Measurements from ENCODE around the gene S1PR4.
"Not testable (repeated sequence)": the region's sequence is repeated elsewhere in the genome, so short reads cannot be mapped to it uniquely, and the experiment has no call there.

Gene S1PR4

DNA sequence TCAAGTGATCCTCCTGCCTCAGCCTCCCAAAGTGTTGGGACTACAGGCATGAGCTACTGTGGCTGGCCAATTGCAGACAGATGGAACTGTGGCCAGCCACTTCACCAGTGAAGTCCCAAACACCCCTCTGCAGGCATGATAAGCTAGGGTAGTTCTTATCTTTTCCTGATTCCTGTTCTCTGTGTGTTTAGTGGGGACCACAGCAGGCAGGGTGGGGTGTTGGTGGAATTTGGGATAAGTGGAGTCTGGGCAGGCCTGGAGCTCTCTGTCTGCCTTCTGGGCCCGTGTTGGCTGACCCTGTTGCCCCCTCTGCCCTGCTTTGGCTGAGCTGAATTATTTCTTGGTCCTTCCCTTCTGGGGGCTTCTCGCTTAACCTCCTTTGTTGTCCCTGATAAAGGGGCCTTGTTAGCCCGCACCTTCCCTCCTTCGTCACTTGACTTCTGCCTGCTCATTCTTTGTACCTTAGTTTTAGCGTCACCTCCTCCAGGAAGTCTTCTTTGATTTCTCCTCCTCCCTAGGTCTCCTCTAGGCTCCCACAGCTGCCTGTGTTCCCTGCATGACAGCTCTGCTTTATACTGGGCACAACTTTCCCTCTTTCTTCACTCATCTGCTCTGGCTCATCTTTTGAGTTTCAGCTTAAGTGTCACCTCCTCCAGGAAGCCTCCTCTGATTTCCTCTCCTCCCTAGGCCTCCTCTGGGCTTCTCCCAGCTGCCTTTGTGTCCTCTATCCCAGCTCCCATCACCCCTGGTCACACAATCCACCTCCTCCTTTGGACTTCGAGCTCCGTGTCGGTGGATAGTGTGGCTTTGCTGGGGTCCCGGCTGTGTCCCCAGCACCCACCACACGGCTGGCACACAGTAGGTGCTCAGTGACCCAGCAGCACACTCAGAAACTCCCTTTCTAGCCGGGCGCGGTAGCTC, 5.4 kb downstream of the S1PR4 start:
- no peak for DNase-seq

DNA sequence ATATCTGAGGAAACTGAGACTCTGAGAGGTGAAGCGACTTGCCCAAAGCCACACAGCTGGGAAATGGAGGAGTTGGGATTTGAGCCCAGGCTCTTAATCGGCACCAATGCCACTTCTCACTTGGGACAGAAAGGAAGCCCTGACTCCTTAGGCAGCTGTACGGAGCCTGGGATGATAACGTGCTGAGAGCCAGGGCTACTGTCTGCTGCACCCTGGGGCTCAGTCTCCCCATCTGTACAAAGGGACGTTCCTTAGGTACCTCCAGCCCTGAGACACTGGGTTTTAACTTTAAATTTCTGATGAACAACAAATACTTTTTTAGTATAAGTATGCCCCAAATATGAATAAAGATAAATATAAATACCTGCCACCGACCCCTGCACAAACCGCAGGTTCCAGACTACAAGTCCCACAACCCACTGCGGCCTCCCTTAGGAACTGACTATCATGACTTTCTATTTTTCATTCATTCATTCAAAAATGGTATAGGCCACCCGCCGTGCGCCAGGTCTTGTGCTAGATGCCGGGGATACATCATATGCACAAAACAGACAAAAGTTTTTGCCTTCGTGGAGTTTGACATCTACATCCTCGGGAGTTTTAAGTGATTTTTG, 6.4 kb downstream of the S1PR4 start:
- peak in 1 of 2 experiments; percentile 81 for DNase-seq

DNA sequence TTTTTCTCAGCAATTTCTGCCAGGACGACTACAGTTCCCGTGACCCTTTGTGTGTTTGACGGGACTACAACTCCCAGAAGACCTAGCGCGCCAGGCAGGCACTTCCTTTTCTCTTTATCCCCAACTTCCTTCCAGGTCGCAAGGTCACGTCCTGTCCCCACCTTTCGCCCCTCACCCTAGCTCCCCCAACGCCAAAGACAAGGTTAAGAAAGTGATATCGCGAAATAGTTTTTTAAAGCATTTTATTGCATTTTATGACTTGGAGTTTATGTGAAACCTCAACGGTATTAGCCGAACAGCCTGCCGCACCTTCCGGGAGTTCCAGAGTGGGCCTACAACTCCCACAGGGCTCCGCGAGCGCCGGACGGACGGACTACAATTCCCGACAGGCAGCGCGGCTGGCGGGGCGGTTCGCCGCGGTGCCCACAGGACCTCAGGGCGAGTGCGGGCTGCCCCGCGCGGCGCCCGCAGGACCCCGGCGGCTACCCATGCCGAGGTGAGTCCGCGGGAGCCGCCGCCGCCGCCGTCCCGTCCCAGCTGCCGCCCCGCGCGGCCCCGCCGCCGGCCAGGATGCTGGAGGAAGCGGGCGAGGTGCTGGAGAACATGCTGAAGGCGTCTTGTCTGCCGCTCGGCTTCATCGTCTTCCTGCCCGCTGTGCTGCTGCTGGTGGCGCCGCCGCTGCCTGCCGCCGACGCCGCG, 7.0 kb downstream of the S1PR4 start, which contains the start of gene NCLN:
TSS of gene NCLN (plus strand) at position 470 of the 699 bp plus-strand sequence. CDS start at position 571, 101 bp downstream.
- DNase-seq = peak; percentile 97

DNA sequence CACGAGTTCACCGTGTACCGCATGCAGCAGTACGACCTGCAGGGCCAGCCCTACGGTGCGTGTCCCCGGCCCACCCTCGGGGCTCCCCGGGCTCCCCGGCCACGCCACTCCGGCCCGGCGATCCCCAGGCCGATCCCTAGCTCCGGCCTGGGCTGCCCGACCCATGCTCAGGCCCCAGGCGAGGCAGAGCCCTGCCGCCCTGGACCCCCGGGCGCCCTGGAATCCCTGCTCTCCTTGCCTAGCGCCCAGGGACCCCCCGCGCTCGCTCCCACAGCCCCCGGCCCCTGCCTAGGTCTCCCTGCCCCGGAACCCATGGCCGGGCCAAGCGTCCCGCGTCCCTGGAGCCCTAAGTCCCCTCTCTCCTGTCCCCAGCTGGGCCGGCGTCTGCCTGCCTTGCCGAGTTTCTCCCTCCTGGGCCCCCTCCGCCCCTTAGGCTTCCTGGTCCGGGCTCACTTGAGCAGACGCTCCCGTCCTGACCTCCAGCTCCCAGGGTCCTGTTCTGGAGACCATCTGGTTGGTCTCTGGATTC, 7.7 kb downstream of the S1PR4 start:
- DNase-seq = no peak

DNA sequence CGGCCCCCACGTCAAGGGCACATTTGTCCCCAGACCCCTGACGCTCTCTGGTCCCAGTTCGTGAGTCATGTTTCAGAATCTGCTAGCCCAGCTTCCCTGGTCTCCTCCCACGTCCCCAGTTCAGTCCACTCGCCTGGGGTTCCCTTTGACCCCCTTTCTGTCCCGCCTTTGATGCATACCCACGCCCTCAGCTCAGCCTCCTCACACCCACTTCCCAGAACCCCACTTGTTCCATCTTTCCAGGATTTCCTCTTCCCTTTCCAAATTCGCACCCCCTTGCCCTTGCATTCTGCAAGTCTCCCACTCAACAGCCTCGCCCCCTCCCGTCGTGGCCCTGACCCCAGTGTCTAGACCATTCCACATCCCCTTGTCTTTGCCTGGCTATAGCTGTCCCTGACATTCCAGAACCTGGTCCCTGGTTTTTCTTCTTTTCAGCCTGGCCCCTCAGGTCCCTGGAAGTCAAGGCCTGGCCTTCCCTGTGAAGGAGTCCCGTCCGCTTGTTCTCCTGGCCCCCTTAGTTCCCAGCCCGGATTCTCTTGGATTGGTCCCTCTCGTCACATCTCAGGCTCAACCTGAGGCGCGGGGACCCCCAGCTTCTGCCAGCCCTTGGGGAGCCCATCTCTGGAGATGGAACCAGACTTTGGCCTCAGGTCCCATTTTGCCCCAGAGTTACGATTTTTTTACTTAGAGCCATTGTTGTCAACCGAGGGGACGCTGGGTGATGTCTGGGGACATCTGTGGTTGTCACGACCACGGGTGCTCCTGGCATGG, 8.5 kb downstream of the S1PR4 start:
- no peak for DNase-seq

DNA sequence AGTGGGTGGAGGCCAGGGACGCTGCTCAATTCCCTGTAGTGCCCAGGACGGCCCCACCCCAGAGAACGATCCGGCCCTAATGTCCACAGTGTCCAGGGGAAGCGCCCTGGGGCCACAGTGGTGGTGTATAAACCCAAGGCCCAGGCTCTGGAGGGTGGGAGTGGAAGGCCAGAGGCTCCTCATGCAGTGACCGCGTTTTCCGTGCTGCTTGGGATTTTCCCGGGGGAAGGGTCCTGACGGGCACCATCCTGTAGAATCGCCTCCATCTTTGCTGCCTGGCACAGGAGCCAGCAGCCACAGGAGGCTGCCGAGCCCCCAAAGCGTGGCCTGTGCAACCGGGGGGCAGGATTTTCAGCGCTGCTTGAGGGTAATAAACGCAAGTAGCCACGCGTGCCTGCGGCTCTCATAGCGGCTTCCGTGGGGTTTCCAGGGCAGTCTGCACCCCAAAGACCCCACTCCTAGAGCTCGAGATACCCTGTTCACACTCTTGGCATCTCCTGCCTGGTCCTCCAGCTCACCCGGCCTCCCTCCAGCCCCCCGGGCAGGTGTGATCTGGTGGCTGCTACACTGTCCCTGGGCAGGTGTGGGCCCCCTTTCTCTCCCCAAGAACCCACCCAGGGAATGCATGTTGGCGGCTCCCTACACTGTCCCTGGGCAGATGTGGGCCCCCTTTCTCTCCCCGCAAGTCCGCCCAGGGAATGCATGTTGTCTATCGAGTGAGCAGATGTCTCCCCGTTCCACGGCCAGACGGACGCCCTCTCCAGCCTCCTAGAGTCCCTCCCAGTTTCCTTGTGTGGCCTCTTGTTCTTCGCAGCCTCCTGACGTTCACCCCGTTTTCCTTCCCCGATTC, 9.3 kb downstream of the S1PR4 start:
- DNase-seq = no peak

DNA sequence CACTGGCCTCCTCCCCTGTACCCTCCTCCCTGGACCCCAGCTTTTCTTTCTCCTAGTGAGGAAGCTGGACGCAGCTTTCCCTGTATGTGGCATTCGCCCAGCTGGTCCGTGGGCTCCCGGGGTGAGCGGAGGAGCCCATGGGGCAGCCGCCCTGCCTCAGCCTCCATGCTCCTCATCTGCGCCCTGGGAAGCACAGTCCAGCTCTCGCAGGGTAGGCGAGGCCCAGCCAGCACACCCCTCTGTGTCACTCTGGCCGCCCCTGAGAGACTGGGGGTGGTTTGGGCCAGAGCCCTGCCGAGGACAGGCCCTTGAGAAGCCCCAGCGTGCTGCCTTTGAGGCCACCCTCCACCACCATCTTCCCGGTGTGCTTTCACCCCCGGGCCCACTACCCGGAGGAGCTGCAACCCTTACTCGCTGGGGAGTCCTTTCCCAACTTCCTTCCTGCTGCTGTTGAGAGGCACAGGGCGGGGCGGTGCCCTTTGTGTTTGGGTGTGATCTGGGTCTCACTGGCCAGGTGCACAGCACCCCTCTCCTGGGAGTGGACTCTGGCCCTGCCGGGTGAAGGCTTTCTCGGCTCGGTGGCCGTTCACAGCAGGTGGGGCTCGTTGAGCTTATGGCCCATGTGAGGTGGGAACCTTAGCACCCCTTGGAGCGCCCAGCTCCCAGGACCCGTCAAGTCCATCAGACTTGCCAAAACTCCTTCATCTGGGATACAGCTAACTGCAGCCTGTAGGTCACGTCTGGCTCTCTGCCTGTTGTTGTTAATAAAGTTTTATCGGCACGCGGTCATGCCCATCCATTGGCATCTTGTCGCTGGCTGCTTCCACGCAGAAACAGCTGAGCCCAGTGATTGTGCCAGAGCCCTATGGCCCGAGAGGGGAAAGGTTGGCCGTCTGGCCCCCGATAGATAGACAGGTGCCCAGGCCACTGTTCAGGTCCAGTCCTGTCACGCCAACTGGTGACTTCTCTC, 10.3 kb downstream of the S1PR4 start:
- DNase-seq = no peak

DNA sequence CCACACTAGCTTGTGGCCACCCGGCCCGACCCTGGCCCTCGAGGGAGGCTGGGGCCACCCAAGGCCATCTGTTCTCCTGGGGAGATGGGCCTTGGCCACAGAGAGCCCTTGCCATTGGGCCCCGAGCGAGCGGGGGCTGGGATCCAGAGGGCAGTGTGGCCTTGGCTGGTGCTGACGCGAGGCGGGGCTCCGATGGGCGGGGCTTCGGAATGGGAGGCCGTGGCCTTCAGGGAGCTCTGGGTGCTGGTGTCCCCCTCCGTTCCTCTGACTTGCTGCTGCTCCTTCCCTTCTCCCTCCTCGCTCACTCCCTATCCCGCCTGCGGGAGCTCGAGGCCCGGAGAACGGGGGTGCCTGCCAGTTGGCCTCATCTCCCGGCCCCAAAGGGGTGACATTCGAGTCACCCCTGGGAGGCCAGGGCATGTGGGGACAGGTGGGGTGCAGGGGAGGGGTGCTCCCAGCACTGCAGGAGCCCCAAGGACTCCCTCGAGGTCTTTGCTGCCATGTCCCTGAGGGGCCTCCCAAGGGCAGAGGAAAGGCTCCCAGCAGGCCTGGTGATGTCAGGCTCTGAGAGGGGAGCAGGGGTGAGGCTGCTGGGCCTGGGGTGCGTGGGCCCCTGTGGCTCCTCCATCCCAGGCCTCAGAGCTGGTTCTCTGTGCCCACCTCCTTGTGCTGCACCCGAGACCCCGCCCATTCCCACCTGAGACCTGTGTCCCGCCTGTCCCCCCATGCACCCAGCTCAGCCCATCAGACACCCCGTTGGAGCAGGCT, 11.3 kb downstream of the S1PR4 start:
- no peak for DNase-seq

DNA sequence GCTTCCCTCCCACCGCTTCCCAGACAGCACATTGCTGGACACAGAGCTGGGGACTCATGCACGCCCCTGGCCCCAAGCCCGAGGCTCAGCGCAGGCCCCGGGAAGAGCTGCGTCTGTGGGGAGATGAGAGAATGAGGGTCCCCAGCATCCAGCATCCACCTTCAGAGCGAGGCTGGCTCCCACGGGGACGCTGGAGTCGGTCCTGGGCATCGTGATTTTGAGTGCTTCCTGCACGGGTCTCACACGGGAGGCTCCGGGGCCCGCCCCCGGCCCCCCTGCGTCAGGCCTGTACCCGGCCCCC, 11.9 kb downstream of the S1PR4 start:
- no peak for DNase-seq

DNA sequence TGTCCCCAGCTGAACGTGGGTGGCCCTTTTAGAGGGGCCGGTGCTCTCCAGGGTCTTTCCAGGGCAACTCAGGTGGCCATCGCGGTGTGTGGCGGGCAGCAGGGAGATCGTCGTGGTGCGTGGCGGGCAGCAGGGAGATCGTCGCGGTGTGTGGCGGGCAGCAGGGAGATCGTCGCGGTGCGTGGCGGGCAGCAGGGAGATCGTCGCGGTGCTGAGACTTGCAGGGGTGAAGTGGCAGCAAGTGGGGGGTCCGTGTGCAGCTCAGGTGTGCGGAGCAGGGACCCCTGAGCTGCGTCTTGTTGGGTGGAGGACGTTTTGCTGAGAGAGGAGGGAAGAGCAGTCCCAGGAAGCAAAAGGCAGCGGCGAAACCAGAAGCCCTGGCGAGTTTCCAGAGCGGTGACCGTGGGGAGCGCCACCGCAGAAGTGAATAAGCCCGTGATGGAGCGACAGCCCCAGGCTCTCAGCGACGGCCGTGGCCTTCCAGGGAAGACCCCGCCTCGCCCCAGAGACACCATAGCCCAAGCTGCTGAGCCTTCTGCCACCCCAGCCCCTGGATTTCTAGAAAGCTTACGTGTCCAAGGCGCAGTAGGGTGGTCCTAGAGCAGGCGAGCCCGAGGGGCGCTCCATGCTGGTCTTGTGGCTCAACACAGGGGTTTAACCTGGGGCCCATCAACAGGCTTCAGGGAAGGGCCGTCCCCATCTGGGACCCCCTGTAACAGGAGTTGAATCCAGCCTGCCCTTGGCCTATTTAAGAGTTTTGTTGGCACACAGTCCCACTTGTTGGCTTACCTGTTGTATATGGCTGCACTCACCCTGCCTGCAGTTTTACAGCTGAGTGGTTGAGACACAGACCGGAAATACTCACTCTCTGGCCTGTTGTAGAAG, 12.6 kb downstream of the S1PR4 start:
- DNase-seq = no peak

DNA sequence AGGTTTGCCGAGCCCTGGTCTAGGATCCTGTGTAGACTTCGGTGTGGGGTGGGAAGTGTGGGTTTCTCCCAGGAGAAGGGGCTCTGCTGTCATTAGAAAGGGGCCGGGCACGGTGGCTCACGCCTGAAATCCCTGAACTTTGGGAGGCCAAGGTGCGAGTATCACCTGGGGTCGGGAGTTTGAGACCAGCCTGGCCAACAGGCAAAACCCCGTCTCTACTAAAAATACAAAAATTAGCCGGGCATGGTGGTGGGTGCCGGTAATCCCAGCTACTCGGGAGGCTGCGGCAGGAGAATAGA, 13.2 kb downstream of the S1PR4 start:
- DNase-seq = not testable (repeated sequence)

DNA sequence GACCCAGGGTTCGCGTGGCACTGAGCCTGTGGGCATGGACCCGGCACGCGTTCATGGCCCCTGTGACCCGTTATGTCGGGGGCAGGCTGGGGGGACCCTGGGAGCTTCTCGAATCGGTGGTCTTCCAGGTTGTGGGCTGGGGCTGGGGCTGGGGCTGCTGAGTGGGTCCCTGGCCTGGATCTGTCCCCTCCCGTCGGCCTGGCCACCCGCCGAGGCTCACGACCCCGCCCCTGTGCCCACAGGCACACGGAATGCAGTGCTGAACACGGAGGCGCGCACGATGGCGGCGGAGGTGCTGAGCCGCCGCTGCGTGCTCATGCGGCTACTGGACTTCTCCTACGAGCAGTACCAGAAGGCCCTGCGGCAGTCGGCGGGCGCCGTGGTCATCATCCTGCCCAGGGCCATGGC, 13.7 kb downstream of the S1PR4 start:
- DNase-seq = no peak

DNA sequence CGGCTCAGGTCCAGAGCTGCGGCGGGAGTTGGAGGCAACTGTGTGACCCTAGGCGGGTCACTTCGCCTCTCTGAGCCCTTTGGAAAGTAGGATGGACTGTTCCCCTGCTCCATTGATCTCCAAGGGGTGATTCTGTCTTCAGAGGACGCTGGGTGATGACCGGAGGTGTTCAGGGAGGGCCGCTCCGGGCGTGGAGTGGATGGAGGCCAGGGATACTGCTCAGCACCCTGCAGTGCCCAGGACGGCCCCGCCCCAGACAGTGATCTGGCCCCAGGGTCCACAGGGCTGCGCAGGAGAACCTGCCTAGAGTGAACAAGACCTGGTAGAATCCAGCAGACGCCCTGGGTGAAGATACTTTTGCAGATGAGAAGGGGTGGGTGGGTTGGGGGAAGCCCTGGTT, 14.1 kb downstream of the S1PR4 start:
- no peak for DNase-seq

DNA sequence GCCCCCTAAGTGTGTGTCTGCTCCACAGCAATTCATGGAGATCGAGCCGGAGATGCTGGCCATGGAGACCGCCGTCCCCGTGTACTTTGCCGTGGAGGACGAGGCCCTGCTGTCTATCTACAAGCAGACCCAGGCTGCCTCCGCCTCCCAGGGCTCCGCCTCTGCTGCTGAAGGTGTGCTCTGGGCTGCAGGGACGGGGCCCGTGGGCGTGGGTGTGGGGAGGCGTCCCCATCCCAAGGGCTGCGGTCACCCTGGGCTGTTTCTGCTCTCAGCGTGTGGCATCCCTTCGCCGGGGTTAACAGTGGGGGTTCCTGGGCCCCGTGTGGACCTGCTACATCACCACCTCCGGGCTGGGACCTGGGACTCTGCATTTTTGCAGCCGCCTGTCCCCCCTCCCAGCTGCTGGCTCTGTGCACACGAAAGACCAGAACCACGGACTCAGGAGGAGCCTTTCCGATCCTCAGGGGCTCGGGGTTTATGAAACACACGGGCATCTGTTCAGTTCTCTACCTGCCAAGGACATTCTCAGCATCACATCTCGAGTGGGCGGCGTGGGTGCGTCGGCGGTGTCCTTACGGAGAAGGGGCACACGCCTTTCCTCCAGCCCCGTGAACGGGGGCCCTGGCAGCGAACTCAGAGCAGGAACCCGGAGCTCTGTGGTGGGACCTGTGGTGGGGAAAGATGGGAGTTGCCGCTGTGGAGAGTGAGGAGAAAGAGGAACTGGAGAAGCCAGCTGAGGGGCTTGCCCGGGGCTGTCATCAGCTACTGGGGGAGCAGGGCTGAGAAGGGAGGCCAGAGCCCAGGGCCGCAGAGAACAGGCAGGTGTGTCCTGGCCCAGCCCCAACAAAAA, 14.9 kb downstream of the S1PR4 start:
- DNase-seq = no peak

DNA sequence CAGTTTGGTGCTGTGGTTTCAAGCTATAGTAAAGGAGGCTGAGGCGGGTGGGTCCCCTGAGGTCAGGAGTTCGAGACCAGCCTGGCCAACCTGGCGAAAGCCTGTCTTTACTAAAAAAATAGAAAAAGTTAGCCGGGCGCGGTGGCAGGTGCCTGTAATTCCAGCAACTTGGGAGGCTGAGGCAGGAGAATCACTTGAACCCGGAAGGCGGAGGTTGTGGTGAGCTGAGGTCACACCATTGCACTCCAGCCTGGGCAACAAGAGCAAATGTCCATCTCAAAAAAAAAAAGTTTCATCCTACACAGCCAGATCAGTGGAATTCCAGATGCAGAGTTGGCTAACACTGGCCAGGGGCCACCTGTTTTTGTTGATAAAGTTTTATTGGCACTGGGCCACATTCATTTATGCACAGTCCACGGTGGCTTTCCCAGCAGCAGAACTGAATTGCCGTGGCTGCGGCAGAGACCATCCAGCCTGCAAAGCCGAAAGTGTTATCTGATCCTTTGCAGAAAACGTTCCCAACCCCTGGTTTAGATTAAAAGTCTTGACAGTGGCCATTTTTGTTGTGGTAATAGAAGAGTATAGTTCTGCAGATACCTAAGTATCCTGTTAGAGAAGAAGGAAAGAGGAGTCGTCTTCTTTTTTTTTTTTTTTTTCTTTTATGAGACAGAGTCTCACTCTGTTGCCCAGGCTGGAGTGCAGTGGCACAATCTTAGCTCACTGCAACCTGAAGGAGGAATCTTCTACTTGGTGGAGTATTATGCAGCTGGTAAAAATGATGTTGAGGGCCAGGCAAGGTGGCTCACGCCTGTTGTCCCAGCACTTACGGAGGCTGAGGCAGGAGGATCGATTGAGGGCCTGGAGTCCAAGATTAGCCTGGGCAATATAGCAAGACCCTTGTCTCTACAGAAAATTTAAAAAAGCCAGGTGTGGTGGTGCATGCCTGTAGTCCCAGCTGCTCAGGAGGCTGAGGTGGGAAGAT, 15.8 kb downstream of the S1PR4 start:
- DNase-seq = no peak

DNA sequence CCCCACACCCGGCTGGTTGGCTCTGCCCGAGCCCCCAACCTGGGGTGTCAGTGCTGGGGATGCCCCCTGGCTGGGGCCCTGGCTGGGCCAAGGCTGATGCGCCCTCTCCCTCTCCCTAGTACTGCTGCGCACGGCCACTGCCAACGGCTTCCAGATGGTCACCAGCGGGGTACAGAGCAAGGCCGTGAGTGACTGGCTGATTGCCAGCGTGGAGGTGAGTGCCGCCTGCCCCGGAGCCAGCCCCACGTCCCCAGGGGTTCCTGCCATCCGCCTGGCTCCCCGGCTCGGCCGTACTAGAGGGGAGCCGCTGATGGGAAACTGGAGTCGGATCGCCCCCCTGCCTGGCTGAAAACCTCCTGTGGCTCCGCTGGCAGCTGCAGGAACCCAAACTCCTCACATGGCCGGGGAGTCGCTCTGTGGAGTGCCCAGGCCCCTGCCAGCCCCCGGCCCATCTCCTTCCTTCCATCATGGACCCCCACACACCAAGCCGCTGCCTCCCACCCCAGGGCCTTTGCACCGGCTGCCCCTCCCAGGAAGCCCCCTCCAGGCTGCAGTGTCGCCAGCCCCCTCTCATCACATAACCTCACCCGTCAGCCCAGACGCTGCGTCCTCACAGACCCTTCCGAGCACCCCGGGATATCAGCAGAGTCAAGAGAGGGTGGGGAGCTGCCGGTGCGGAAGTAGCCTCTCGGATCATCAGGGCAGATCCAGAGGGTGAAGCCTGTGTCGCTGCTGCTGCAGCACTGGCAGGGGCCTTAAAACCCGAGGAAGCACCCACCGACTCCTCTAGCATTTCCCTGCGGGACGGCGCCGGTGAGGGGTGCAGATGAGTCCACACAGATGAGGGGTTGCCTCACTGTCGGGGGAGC, 17.7 kb downstream of the S1PR4 start:
- DNase-seq = no peak

All from activated T-cell treated with anti-CD3 and anti-CD28 coated beads, Interleukin-2, amount 50 U/mL, for 48 hours (primary cell).